Right lobe of liver (tissue), 6 donors: ENCODE results near the gene DOK6. TPM values are rescaled to one million over a fixed set of nuclear protein-coding genes. Genes with fewer than 3 reads are reported as not detected.

ENCODE experiments used
- ATAC-seq, 4 donors: fragments of 200-7000 bp; cut with Tn5 transposase; one replicate each; pipeline ENCODE4 v1.9.1; 2020; ENCODE audit warnings: mild to moderate bottlenecking in 4 of 4, moderate library complexity in 4 of 4
- DNase-seq, 3 donors: peaks; one replicate each; pipeline ENCODE4 v3.0.0-alpha.2; 2020
- H3K27ac ChIP-seq, 3 donors: fragments of 200-600 bp; one replicate each; pipeline ENCODE4 v1.8.0; 2022
- H3K27me3 ChIP-seq, 2 donors: fragments of 200-600 bp; one replicate each; pipeline ENCODE4 v1.8.0; 2022
- H3K36me3 ChIP-seq, 4 donors: fragments of 200-600 bp; sonication (generic) in 1 of 4; one replicate each; pipeline versions ENCODE4 v1.5.1 to v1.8.0; 2017 to 2022; ENCODE audit warnings: control low read depth in 1 of 4
- H3K4me1 ChIP-seq, 4 donors: fragments of 200-600 bp; sonication (generic) in 1 of 4; one replicate each; pipeline versions ENCODE4 v1.5.1 to v1.8.0; 2017 to 2022; ENCODE audit warnings: control low read depth in 1 of 4
- H3K4me3 ChIP-seq, 3 donors: fragments of 200-600 bp; one replicate each; pipeline ENCODE4 v1.8.0; 2022
- H3K9me3 ChIP-seq, 4 donors: fragments of 200-600 bp; sonication (generic) in 1 of 4; one replicate each; pipeline versions ENCODE4 v1.5.1 to v1.8.0; 2017 to 2022; ENCODE audit warnings: control low read depth in 1 of 4
- POLR2A ChIP-seq: fragments of 450-650 bp; IDR thresholded peaks from one replicate; pipeline ENCODE4 v1.6.1; 2017; ENCODE audit warnings: antibody characterized with exemption, mild to moderate bottlenecking
- WGBS: methylation state at CpG from one replicate; pipeline ENCODE4 v1.1.6; 2018; ENCODE audit warnings: low coverage, low lambda C conversion rate; ENCODE audit not compliant: insufficient coverage; ENCODE audit errors: missing lambda C conversion rate; 5-methylcytosine and 5-hydroxymethylcytosine counted together
- intact Hi-C, 2 donors: fragments of 100-400 bp; cut with DNase I; formaldehyde crosslinking; loops; one replicate each; pipeline versions ENCODE4 v1.11.2 to v1.14.1; 2022
- total RNA-seq, 6 experiments: library from RNA; depleted of rRNA in 2 of 6; stranded (reverse); fragments of >200 nt in 2 of 6; fragmentation: NEBNext Ultra II Directional in 3 of 6; extraction: Animal tissue kit (Norgen Biotek cat#: 25700) in 3 of 6; gene quantifications; one replicate each; pipeline versions ENCODE4 v1.1.0 to v1.2.4, GENCODE V29; 2016 to 2023
- TF ChIP-seq, protein P1 (sequence below), 4 donors: fragments of 200-600 bp in 3 of 4; fragments of 450-650 bp in 1 of 4; IDR thresholded peaks; one replicate each; pipeline versions ENCODE4 v1.5.1 to v1.8.0; 2016 to 2022; ENCODE audit warnings: antibody characterized with exemption in 4 of 4, mild to moderate bottlenecking in 2 of 4
- donor health status: DM: no; HTN: yes; CAD: no.
- donor health status: DM: no; HTN: no; CAD: no.
- donor health status: DM: no; HTN: no; CAD: no.
- donor health status: DM: no; HTN: yes; CAD: no.
- donor health status: DM: no; HTN: yes; CAD: no.

The DOK6 gene
- total RNA-seq, 6 experiments from 2014 or later = 0.37 to 2.9 (median 2.1) TPM; not detected in 1

DNA sequence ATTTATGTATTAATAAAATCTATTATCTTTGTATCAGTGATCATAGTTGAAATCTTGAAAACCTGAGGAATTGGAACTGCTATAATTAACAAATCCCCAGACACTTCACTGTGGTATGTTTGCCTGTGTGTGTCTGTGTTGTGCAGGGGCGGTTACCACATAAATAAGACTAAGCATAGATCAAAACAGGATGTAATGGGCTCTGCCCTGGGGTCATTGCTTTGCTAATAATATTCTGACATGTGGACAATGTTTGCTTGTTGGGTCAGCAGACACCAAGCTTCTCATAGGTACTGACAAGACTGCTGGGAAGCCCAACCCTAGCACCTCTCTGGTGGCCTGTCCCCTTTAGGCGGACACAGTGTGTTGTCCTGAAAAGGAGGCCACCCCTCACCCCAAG is 35.8 kb upstream of the DOK6 start:
- intact Hi-C loops = no loop called here
- ATAC-seq (no peak), DNase-seq (no peak)
- no peaks in the 10 kb centered on the region for H3K4me1 ChIP-seq
- no peaks in the 10 kb centered on the region for H3K27me3 ChIP-seq
- no peaks in the 10 kb centered on the region for H3K9me3 ChIP-seq
- WGBS = 47% methylated on average over 2 of the region's 2 CpGs
- H3K27ac ChIP-seq = no peak overlapping the region
- TF ChIP-seq POLR2A = no peak
- TF ChIP-seq, protein P1, sequence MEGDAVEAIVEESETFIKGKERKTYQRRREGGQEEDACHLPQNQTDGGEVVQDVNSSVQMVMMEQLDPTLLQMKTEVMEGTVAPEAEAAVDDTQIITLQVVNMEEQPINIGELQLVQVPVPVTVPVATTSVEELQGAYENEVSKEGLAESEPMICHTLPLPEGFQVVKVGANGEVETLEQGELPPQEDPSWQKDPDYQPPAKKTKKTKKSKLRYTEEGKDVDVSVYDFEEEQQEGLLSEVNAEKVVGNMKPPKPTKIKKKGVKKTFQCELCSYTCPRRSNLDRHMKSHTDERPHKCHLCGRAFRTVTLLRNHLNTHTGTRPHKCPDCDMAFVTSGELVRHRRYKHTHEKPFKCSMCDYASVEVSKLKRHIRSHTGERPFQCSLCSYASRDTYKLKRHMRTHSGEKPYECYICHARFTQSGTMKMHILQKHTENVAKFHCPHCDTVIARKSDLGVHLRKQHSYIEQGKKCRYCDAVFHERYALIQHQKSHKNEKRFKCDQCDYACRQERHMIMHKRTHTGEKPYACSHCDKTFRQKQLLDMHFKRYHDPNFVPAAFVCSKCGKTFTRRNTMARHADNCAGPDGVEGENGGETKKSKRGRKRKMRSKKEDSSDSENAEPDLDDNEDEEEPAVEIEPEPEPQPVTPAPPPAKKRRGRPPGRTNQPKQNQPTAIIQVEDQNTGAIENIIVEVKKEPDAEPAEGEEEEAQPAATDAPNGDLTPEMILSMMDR (IDR thresholded peaks at IDR 0.05) = no peak
- H3K4me3 ChIP-seq = no peak overlapping the region
- no peaks in the 10 kb centered on the region for H3K36me3 ChIP-seq

DNA sequence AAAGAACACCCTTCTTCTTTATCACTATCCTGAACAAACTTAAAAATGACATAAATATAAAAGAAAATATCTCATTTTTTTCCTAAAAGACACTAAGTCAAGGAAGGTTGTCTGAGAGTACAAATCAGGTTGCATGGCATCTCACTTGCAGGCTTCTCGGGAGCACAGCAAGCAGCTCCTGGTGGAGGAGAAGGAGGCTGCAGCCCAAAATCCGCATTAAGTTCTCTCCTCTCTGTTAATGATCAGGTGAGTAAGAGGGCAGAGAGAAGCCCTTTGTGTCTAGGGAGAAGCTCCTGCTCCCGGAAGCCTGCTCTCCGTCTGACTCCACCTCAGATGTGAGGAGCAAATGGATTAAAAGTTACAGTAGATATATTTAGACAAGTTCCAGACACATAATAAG is 35.0 kb upstream of the DOK6 start:
- intact Hi-C loops = no loop called here
- no peaks in the 10 kb centered on the region for H3K36me3 ChIP-seq
- no peaks in the 10 kb centered on the region for H3K4me1 ChIP-seq
- DNase-seq = no peak
- no peak for ATAC-seq
- H3K9me3 ChIP-seq = no peaks in the 10 kb centered on the region
- TF ChIP-seq, protein P1 (IDR thresholded peaks at IDR 0.05) = no peak
- TF ChIP-seq POLR2A = no peak
- no peak overlapping the region for H3K27ac ChIP-seq
- H3K4me3 ChIP-seq = no peak overlapping the region
- 57% methylated on average over 3 of the region's 4 CpGs for WGBS
- H3K27me3 ChIP-seq = no peaks in the 10 kb centered on the region

DNA sequence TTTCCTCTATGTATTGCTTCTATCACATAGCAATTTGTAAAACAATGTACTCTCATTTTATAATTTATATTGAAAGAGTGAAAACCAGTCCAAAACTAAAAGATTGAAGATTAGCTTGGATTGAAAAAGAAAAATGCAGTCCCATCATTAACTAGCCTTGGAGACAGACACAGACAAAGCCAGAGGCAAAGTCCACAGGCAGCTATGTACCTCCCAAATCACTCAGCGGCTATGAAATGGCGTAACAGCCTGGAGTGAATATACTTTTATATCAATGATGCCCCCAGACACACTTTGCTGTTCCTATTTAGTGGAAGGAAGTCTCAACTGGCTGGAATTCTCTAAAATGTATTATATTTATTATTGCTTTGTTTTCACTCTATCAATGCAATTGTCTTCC is 33.6 kb upstream of the DOK6 start:
- H3K4me1 ChIP-seq = no peaks in the 10 kb centered on the region
- no peak overlapping the region for H3K4me3 ChIP-seq
- ATAC-seq = no peak
- no peaks in the 10 kb centered on the region for H3K27me3 ChIP-seq
- intact Hi-C loops = no loop called here
- no peaks in the 10 kb centered on the region for H3K36me3 ChIP-seq
- TF ChIP-seq, protein P1 (IDR thresholded peaks at IDR 0.05) = no peak
- no peak for TF ChIP-seq POLR2A
- no peaks in the 10 kb centered on the region for H3K9me3 ChIP-seq
- no peak for DNase-seq
- WGBS = 37% methylated on average over 2 of the region's 2 CpGs
- H3K27ac ChIP-seq = no peak overlapping the region

DNA sequence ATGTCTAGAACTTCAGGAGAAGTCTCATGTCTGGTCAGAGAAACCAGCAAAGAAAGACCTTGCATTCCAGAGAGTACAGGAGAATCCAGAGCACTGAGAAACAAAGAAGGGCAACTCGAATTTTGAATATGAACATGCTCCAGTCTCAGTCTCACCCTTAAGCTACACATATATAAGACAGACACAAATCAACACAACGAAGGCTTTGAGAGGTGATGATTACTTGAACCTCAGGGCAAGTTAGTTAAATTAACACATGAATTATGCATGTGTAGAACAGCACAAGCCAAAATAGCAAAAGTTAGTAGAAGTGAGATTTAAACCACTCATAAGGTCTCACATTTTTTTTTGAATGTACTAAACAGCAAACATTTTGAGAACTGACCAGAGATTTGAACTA is 29.0 kb upstream of the DOK6 start:
- 22% methylated on average over 2 of the region's 2 CpGs for WGBS
- Histone ChIP-seq H3K9me3 (no peaks in the 10 kb centered on the region), H3K27ac (no peak overlapping the region), H3K36me3 (no peaks in the 10 kb centered on the region), H3K4me1 (no peaks in the 10 kb centered on the region), H3K4me3 (no peak overlapping the region), H3K27me3 (no peaks in the 10 kb centered on the region)
- TF ChIP-seq, protein P1 (IDR thresholded peaks at IDR 0.05) = no peak
- TF ChIP-seq POLR2A = no peak
- DNase-seq (no peak), ATAC-seq (no peak)
- intact Hi-C loops = no loop called here

DNA sequence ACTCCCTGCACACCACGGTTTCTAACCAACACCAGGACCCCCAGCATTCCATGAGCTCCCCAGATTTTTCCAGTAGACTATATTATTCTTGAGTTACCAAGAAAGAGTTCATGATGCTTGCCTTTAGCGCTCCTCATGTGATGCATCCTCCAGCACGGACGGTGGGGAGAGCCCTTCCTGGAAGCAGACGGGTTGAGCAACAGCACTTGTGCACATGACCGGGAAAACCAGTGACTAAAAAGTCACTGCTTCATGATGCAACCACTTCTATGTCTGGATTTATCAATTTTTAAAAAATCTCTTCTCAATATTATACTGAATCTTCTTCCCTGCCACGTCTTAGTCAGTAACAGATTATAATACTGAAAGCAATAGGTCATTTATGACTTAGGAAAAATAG is 20.4 kb upstream of the DOK6 start:
- Histone ChIP-seq H3K36me3 (no peaks in the 10 kb centered on the region), H3K4me1 (no peaks in the 10 kb centered on the region), H3K27me3 (no peaks in the 10 kb centered on the region), H3K27ac (no peak overlapping the region), H3K4me3 (no peak overlapping the region), H3K9me3 (no peaks in the 10 kb centered on the region)
- intact Hi-C loops = no loop called here
- 64% methylated on average over 7 of the region's 7 CpGs for WGBS
- TF ChIP-seq, protein P1 (IDR thresholded peaks at IDR 0.05) = no peak
- TF ChIP-seq POLR2A = no peak
- DNase-seq (no peak), ATAC-seq (no peak)
